SU-DHL-6 (cell line): ENCODE measurements around the gene ADD1.

Source experiments
- H2AFZ ChIP-seq: fragments of 200-600 bp; sonication (generic); 2 replicates; pipeline ENCODE4 v1.6.1; 2014; ENCODE audit warnings: low read depth, mild to moderate bottlenecking, moderate library complexity, mixed read lengths, antibody characterized with exemption, low read length; ENCODE audit not compliant: severe bottlenecking
- H3F3A ChIP-seq: fragments of 200-600 bp; shearing (Covaris generic); 2 replicates; pipeline ENCODE4 v1.6.0; 2016; ENCODE audit warnings: antibody characterized with exemption, mild to moderate bottlenecking; ENCODE audit not compliant: insufficient read depth
- H3K27ac ChIP-seq: fragments of 200-600 bp; sonication (generic); 2 replicates; pipeline ENCODE4 v1.5.1; 2016; ENCODE audit warnings: low read depth, mild to moderate bottlenecking, low read length, moderate library complexity, mixed read lengths
- H3K27me3 ChIP-seq: fragments of 200-600 bp; sonication (generic), shearing (Covaris generic); 2 replicates; pipeline ENCODE4 v1.6.0; 2014; ENCODE audit warnings: mild to moderate bottlenecking, low read length
- H3K36me3 ChIP-seq: fragments of 200-600 bp; sonication (generic); 2 replicates; pipeline ENCODE4 v1.6.1; 2014; ENCODE audit warnings: mild to moderate bottlenecking, low read length, mixed read lengths
- H3K4me2 ChIP-seq: fragments of 300-600, 200-600 bp; shearing (Covaris generic), sonication (generic); 2 replicates; pipeline ENCODE4 v1.6.0; 2014; ENCODE audit warnings: low read length, low read depth, mild to moderate bottlenecking; ENCODE audit not compliant: poor library complexity, severe bottlenecking
- H3K4me3 ChIP-seq: fragments of 200-600 bp; sonication (generic); 2 replicates; pipeline ENCODE4 v1.5.1; 2014; ENCODE audit warnings: antibody characterized with exemption, low read length, mild to moderate bottlenecking, mixed read lengths; ENCODE audit not compliant: insufficient read depth, poor library complexity, severe bottlenecking
- H3K79me2 ChIP-seq: fragments of 200-600 bp; sonication (generic); 2 replicates; pipeline ENCODE4 v1.6.1; 2014; ENCODE audit warnings: mild to moderate bottlenecking, low read length, moderate library complexity; ENCODE audit not compliant: insufficient read depth
- H3K9ac ChIP-seq: fragments of 200-600 bp; sonication (generic); 2 replicates; pipeline ENCODE4 v1.7.0; 2014; ENCODE audit warnings: mild to moderate bottlenecking, low read length
- H3K9me2 ChIP-seq: fragments of 200-600 bp; sonication (generic); replicated peaks from 2 replicates; pipeline ENCODE4 v1.6.1; 2014; ENCODE audit warnings: low read length; ENCODE audit not compliant: insufficient read depth
- H3K9me3 ChIP-seq: fragments of 200-600 bp; sonication (generic); 2 replicates; pipeline ENCODE4 v1.6.1; 2014; ENCODE audit warnings: low read length, mixed read lengths; ENCODE audit not compliant: insufficient read depth
- H4K20me1 ChIP-seq: fragments of 200-600 bp; sonication (generic); 2 replicates; pipeline ENCODE4 v1.6.1; 2014; ENCODE audit warnings: low read depth, mild to moderate bottlenecking, antibody characterized with exemption, low read length, moderate library complexity, mixed read lengths
- EZH2phosphoT487 ChIP-seq: fragments of 200-600 bp; sonication (generic), shearing (Covaris generic); conservative IDR thresholded peaks from 2 replicates; pipeline ENCODE4 v1.6.1; 2018; ENCODE audit warnings: mild to moderate bottlenecking, antibody characterized with exemption, low read length, moderate library complexity, mixed read lengths
- TF ChIP-seq, protein P1 (sequence below): fragments of 200-600 bp; sonication (generic); IDR thresholded peaks from one replicate; pipeline ENCODE4 v1.5.1; 2017; ENCODE audit warnings: antibody characterized with exemption, mild to moderate bottlenecking, low read length, moderate library complexity; ENCODE audit not compliant: insufficient read depth, poor library complexity, severe bottlenecking

ADD1 gene

DNA sequence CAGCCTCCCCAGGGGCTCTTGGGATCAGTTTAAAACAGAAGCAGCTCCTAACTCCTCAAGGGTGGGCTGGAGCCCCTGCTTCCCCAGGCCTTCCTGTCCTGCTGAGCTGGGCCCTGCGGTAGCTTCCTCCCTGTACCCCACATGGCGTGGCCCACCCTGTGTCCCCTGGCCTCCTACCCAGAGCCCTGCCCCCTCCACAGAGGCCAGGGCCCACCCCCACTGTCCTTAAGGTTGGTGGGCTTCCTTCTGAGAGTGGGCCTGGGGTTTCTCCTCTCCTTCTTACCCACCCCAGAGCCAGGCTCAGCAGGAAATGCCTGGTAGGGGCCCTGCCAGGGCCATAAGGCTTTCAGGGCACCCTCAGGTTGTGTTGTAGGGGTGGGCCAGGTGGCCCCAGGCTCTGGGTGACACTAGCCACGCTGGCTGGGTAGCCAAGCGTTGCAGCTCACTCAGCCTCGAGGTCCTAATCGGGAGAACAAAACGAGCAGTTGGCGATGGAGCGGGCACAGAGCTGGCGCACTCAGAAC, 39.1 kb upstream of the ADD1 start:
- no peaks in the 10 kb centered on the region for H3K36me3 ChIP-seq
- H3K9me2 ChIP-seq = no peaks in the 10 kb centered on the region
- H3F3A ChIP-seq = no peaks in the 10 kb centered on the region
- no peaks in the 10 kb centered on the region for H3K27me3 ChIP-seq
- H3K27ac ChIP-seq = no peak overlapping the region
- TF ChIP-seq, protein P1, sequence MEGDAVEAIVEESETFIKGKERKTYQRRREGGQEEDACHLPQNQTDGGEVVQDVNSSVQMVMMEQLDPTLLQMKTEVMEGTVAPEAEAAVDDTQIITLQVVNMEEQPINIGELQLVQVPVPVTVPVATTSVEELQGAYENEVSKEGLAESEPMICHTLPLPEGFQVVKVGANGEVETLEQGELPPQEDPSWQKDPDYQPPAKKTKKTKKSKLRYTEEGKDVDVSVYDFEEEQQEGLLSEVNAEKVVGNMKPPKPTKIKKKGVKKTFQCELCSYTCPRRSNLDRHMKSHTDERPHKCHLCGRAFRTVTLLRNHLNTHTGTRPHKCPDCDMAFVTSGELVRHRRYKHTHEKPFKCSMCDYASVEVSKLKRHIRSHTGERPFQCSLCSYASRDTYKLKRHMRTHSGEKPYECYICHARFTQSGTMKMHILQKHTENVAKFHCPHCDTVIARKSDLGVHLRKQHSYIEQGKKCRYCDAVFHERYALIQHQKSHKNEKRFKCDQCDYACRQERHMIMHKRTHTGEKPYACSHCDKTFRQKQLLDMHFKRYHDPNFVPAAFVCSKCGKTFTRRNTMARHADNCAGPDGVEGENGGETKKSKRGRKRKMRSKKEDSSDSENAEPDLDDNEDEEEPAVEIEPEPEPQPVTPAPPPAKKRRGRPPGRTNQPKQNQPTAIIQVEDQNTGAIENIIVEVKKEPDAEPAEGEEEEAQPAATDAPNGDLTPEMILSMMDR = no peak
- no peak for TF ChIP-seq EZH2phosphoT487
- H3K9me3 ChIP-seq = no peaks in the 10 kb centered on the region
- no peaks in the 10 kb centered on the region for H4K20me1 ChIP-seq
- H3K9ac ChIP-seq = no peak overlapping the region
- no peak overlapping the region for H3K4me3 ChIP-seq
- no peaks in the 10 kb centered on the region for H3K79me2 ChIP-seq
- no peak overlapping the region for H2AFZ ChIP-seq
- no peak overlapping the region for H3K4me2 ChIP-seq

- no peaks in the 10 kb centered on the region for H3K36me3 ChIP-seq
- H3K27me3 ChIP-seq = no peaks in the 10 kb centered on the region
- H4K20me1 ChIP-seq = no peaks in the 10 kb centered on the region
- H3K4me2 ChIP-seq = no peak overlapping the region
- no peak overlapping the region for H3K27ac ChIP-seq
- H2AFZ ChIP-seq = no peak overlapping the region
- no peaks in the 10 kb centered on the region for H3K9me3 ChIP-seq
- no peaks in the 10 kb centered on the region for H3K9me2 ChIP-seq
- H3K9ac ChIP-seq = no peak overlapping the region
- TF ChIP-seq EZH2phosphoT487 = no peak
- TF ChIP-seq, protein P1 = no peak
- no peaks in the 10 kb centered on the region for H3F3A ChIP-seq
- H3K4me3 ChIP-seq = no peak overlapping the region
- H3K79me2 ChIP-seq = no peaks in the 10 kb centered on the region
These were observed 38.6 kb upstream of the ADD1 start for GRCh38 chr4:2804973-2805501.

GRCh38 chr4:2805712-2806389, 37.8 kb upstream of the ADD1 start:
- Histone ChIP-seq H3K4me3 (no peak overlapping the region), H3K27ac (no peak overlapping the region), H3K9ac (no peak overlapping the region)

More at GRCh38 chr4:2805712-2806389, 37.8 kb upstream of the ADD1 start:
- Histone ChIP-seq H3K79me2 (no peaks in the 10 kb centered on the region), H3K27me3 (no peaks in the 10 kb centered on the region), H3F3A (no peaks in the 10 kb centered on the region), H2AFZ (no peak overlapping the region), H3K4me2 (no peak overlapping the region), H3K9me3 (no peaks in the 10 kb centered on the region), H3K9me2 (no peaks in the 10 kb centered on the region), H3K36me3 (no peaks in the 10 kb centered on the region), H4K20me1 (no peaks in the 10 kb centered on the region)
- TF ChIP-seq, protein P1 = no peak
- TF ChIP-seq EZH2phosphoT487 = no peak
